ENCODE results near the gene TNNT3. TPM values are rescaled to one million over a fixed set of nuclear protein-coding genes. Genes with fewer than 3 reads are reported as not detected.

Gene TNNT3
- total RNA-seq, 8 experiments from 2014 or later = 0.11 to 25.9 (median 3.6) TPM; not detected in 3

DNA sequence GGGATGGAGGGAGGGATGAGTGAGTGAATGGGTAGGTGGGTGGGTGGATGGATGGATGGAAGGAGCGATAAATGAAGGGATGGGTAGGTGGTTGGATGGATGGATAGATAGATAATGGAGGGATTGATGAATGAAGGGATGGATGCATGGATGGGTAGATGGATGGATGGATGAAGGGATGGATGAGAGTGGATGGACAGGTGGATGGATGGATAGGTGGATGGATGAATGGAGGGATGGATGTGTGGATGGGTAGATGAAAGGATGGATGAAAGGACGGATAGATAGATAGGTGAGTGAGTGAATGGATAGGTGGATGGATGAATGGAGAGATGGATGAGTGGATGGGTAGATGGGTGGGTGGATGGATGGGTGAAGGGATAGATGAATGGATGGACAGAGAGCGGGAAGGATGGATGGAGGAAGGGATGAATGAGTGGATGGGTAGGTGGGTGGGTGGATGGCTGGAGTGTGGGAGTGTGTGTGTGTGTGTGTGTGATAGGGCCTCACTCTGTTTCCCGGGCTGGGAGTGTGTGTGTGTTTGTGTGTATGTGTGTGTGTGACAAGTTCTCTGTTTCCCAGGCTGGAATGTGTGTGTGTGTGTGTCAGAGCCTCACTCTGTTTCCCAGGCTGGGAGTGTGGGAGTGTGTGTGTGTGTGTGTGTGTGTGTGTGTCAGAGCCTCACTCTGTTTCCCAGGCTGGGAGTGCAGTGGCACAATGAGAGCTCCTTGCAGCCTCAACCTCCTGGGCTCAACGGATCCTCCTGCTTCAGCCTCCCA, 25.7 kb upstream of the TNNT3 start:
- Histone ChIP-seq H3K4me3 (no peak overlapping the region), H3K4me1 (replicated peaks in 1 of 2) (no peaks in the 10 kb centered on the region), H3K27ac (no peak overlapping the region)
- 17 to 83% (median 61%) methylated on average over 1 to 4 of the region's 5 CpGs; no CpG with 5 or more reads in 2 of the 10 experiments for WGBS, 10 experiments
- in situ Hi-C loops (cut with MboI; ENCODE audit: low pct_unique_long_range_greater_than_20kb in 2 of 9, low sequenced_read_pairs in 9 of 9, unreplicated experiment in 9 of 9) = loop anchor here in 1 of 9 experiments (25.0 kb wide), 1 partner anchor 269 kb away; the partner anchor contains the start of genes INS and TH
- ATAC-seq (replicated peaks in 6 of 8) = no peak

DNA sequence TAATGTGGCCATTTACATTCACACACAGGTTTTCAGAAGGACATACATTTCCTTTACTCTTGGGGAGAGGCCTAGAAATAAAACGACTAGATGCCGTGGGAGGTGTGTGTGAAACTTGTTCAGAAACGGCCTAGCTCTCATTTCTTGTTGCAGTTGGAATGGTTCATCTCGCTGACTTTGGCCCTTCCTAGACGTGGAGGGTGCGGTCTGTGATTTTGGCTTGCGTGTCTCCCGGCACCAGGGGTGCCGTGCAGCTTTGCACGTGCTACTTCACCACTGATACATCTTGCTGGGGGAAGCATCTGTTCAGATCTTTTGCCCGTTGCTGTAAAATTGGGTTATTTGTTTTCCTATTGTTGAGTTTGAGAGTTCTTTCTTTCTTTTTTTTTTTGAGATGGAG, 24.7 kb upstream of the TNNT3 start:
- in situ Hi-C loops (cut with MboI; ENCODE audit: low pct_unique_long_range_greater_than_20kb in 2 of 9, low sequenced_read_pairs in 9 of 9, unreplicated experiment in 9 of 9) = loop anchor here in 1 of 9 experiments (25.0 kb wide), 1 partner anchor 268 kb away; the partner anchor contains the start of genes INS and TH
- Histone ChIP-seq H3K27ac (no peak overlapping the region), H3K4me1 (replicated peaks in 1 of 2) (no peaks in the 10 kb centered on the region), H3K4me3 (no peak overlapping the region)
- 57 to 92% (median 72%) methylated on average over 1 to 8 of the region's 11 CpGs; no CpG with 5 or more reads in 4 of the 10 experiments for WGBS, 10 experiments
- ATAC-seq (replicated peaks in 6 of 8) = no peak

DNA sequence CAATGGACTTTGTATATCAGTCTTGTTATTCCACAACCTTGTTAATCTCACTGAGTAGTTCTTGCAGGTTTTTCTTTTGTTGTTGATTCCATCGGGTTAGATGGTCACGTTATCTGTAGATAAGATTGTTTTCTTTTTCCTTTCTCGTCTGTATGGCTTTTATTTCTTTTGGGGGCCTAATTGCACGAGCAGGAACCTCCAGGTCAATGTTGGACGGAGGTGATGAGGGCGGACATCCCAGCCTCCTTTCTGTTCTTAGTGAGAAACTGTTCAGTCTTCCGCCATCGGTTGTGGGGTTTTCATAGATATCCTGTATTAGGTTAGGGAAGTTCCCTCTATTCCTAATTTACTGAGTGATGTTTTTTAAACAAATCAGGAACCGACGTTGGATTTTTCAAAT, 23.0 kb upstream of the TNNT3 start:
- Histone ChIP-seq H3K4me3 (no peak overlapping the region), H3K4me1 (replicated peaks in 1 of 2) (no peaks in the 10 kb centered on the region), H3K27ac (no peak overlapping the region)
- in situ Hi-C loops (cut with MboI; ENCODE audit: low pct_unique_long_range_greater_than_20kb in 2 of 9, low sequenced_read_pairs in 9 of 9, unreplicated experiment in 9 of 9) = loop anchor here in 1 of 9 experiments (25.0 kb wide), 1 partner anchor 266 kb away; the partner anchor contains the start of genes INS and TH
- 55 to 100% (median 76%) methylated on average over 2 to 10 of the region's 10 CpGs for whole genome bisulfite sequencing, 10 experiments
- no peak for ATAC-seq (replicated peaks in 6 of 8)

DNA sequence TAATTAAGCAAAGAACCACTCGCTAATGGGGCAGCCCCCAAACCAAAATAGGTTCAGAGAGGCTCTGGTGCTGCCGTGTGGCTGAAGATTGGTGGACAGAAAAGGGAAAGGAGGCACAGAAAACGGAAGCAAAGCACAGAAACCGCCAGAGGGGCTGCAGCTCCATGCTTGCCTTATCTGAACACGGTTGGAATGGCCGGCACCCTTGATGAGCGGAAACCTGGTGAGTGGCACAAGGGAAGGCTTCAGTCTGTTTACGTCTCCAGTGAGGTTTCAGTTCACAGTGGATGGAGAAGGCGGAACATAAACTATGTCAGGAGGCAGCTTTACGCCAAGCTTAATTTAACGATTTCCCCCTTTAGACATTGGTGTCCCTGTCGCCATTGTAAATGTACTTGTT, 22.6 kb upstream of the TNNT3 start:
- 49 to 100% (median 79%) methylated on average over 3 to 11 of the region's 12 CpGs; no CpG with 5 or more reads in 1 of the 10 experiments for WGBS, 10 experiments
- Histone ChIP-seq H3K4me3 (no peak overlapping the region), H3K27ac (no peak overlapping the region), H3K4me1 (replicated peaks in 1 of 2) (no peaks in the 10 kb centered on the region)
- in situ Hi-C loops (cut with MboI; ENCODE audit: low pct_unique_long_range_greater_than_20kb in 2 of 9, low sequenced_read_pairs in 9 of 9, unreplicated experiment in 9 of 9) = loop anchor here in 1 of 9 experiments (25.0 kb wide), 1 partner anchor 265 kb away; the partner anchor contains the start of genes INS and TH
- ATAC-seq (replicated peaks in 6 of 8) = no peak

DNA sequence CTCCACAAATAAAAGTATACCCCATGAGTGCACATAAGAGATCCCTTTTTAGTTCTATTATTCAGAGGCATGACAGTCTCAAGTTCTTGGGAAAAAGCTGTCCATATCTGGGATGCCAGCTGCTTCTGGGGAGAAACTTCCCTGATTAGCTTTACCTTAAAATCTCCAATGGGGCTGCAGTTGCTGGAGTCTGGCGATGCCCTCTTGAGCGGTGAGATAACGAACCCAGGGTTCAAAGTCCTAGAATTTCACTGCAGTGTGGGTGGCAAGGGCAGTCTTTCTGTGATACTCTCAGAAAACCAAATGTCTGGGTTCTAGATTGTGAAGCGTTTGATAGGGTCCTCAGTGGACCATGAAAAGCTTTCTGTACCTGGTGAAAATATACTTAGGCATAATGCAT, 20.4 kb upstream of the TNNT3 start:
- Histone ChIP-seq H3K27ac (no peak overlapping the region), H3K4me3 (no peak overlapping the region), H3K4me1 (replicated peaks in 1 of 2) (no peaks in the 10 kb centered on the region)
- in situ Hi-C loops (cut with MboI; ENCODE audit: low pct_unique_long_range_greater_than_20kb in 2 of 9, low sequenced_read_pairs in 9 of 9, unreplicated experiment in 9 of 9) = loop anchor here in 1 of 9 experiments (25.0 kb wide), 1 partner anchor 263 kb away; the partner anchor contains the start of genes INS and TH
- no peak for ATAC-seq (replicated peaks in 6 of 8)
- WGBS, 10 experiments = 33 to 87% (median 77%) methylated on average over 1 to 4 of the region's 4 CpGs; no CpG with 5 or more reads in 3 of the 10 experiments

DNA sequence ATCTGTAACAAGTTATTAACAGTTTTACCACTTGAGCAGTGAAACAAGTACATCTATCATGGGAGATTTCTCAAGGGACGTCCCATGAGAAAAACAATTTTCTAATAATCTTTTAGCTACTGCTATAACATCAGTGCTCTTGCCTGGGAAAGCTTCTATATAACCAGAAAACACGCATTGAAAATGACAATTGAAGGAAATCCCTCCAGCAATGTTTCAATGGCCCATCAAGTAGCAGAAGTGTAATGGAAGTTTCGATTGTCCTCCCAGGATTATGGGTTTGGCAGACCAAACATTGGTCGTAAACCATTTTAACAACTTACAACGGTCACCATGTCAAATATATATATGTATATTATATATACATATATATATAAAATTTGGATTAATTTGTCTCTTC, 19.8 kb upstream of the TNNT3 start:
- H3K27ac ChIP-seq = no peak overlapping the region
- H3K4me1 ChIP-seq (replicated peaks in 1 of 2) = no peaks in the 10 kb centered on the region
- ATAC-seq (replicated peaks in 6 of 8) = no peak
- H3K4me3 ChIP-seq = no peak overlapping the region
- WGBS, 10 experiments = 18 to 100% (median 84%) methylated on average over 1 to 5 of the region's 5 CpGs
- in situ Hi-C loops (cut with MboI; ENCODE audit: low pct_unique_long_range_greater_than_20kb in 2 of 9, low sequenced_read_pairs in 9 of 9, unreplicated experiment in 9 of 9) = loop anchor here in 1 of 9 experiments (25.0 kb wide), 1 partner anchor 263 kb away; the partner anchor contains the start of genes INS and TH

DNA sequence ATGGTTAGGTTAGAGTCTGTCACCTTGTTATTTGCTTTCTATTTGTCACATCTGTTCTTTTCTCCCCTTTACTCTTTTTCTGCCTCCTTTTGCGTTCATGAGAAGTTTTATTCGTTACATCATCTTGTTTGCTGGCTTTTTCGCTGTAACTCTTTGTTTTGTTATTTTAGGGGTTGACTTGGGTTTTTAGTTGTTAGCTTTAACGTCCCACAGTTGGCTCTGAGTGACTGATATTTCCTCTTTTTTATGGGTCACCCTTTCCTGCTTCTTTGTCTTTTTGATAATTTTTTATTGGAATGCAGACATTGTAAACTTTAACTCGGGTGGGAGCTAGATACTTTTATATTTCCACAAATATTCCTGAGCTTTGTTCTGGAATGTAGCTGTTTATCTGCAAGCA, 13.3 kb upstream of the TNNT3 start:
- in situ Hi-C loops (cut with MboI; ENCODE audit: low pct_unique_long_range_greater_than_20kb in 2 of 9, low sequenced_read_pairs in 9 of 9, unreplicated experiment in 9 of 9) = no loop called here
- H3K4me3 ChIP-seq = no peak overlapping the region
- no peak for ATAC-seq (replicated peaks in 6 of 8)
- 16 to 75% (median 55%) methylated on average over 2 to 5 of the region's 5 CpGs for WGBS, 10 experiments
- no peak overlapping the region for H3K27ac ChIP-seq
- no peaks in the 10 kb centered on the region for H3K4me1 ChIP-seq (replicated peaks in 1 of 2)

DNA sequence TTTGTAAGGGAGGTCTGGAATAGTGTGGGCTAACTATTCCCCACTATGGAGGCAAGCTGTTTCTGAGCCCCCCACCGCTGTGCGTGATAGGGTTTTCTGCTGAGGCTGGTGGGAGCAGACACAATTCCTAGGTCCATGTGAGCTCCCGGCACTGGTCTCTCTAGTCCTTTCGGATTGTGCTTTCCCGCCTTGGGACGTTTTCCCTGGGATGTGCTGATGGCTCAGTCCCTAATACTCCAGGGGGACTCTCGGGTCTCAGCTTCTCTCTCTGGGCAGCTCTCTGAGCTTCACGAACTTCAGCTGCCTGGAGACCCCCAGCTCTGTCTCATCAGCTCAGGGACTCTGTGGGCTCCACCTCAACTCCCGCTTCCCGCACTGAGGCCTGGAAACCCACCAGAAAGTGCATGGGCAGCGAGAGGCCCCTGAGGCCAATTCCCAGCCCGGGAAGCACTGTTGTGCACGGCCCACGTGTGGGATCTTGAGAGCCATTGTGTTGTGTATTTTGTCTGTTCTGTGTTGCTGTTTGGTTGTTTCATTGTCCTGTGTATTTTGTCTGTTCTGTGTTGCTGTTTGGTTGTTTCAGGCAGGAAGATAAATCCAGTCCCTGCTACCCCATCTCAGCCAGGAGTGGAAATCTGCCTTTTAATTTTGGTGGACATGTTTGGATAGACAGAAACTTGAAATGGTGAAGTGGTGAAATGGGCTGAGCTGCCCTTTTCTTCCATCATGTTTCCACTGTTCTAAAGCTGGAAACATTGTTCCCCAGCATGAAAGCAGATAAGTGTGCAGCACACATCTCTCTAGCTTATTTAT, 12.7 kb upstream of the TNNT3 start:
- Histone ChIP-seq H3K4me1 (replicated peaks in 1 of 2) (no peaks in the 10 kb centered on the region), H3K4me3 (no peak overlapping the region), H3K27ac (no peak overlapping the region)
- no peak for ATAC-seq (replicated peaks in 6 of 8)
- in situ Hi-C loops (cut with MboI; ENCODE audit: low pct_unique_long_range_greater_than_20kb in 2 of 9, low sequenced_read_pairs in 9 of 9, unreplicated experiment in 9 of 9) = no loop called here
- WGBS, 10 experiments = 42 to 100% (median 72%) methylated on average over 2 to 9 of the region's 14 CpGs; no CpG with 5 or more reads in 4 of the 10 experiments

DNA sequence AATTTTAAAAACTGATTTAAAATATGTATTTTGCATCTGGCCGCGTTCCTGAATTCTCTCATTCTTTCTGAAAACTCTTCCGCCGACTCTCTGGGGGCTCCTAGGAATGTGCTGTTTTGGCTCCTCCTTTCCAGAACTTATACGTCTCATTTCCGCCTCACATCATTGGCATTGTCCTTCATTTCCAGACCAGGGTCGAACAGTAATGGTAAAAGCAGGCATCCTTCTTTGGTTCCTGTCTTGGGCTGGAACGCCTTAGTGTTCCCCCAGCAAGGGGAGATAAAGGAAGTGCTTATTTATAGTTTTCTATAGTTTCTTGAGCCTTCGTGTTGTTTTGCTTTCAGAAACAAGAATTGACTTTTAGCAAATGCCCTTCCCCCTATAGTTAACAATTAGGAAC, 10.9 kb upstream of the TNNT3 start:
- H3K27ac ChIP-seq = no peak overlapping the region
- 11 to 86% (median 66%) methylated on average over 4 to 9 of the region's 9 CpGs for WGBS, 10 experiments
- H3K4me1 ChIP-seq (replicated peaks in 1 of 2) = no peaks in the 10 kb centered on the region
- no peak for ATAC-seq (replicated peaks in 6 of 8)
- H3K4me3 ChIP-seq = no peak overlapping the region
- in situ Hi-C loops (cut with MboI; ENCODE audit: low pct_unique_long_range_greater_than_20kb in 2 of 9, low sequenced_read_pairs in 9 of 9, unreplicated experiment in 9 of 9) = no loop called here

DNA sequence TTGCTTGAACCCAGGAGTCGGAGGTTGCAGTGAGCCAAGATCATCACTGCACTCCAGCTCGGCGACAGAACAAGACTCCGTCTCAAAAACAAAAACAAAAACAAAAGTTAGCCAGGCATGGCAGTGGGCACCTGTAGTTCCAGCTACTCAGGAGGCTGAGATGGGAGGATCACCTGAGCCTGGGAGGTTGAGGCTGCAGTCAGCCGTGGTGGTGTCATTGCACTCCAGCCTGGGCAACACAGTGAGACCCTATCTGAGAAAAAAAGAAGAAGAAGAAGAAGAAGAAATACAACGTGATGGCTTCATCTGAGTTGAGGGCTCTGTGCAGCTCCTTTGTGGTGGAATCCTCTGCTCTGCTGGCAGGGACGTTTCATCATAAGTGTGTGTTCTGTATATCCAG, 10.0 kb upstream of the TNNT3 start:
- ATAC-seq (replicated peaks in 6 of 8) = no peak
- 20 to 100% (median 86%) methylated on average over 2 to 7 of the region's 7 CpGs; no CpG with 5 or more reads in 3 of the 10 experiments for WGBS, 10 experiments
- Histone ChIP-seq H3K4me3 (no peak overlapping the region), H3K4me1 (replicated peaks in 1 of 2) (no peaks in the 10 kb centered on the region), H3K27ac (no peak overlapping the region)
- in situ Hi-C loops (cut with MboI; ENCODE audit: low pct_unique_long_range_greater_than_20kb in 2 of 9, low sequenced_read_pairs in 9 of 9, unreplicated experiment in 9 of 9) = no loop called here

DNA sequence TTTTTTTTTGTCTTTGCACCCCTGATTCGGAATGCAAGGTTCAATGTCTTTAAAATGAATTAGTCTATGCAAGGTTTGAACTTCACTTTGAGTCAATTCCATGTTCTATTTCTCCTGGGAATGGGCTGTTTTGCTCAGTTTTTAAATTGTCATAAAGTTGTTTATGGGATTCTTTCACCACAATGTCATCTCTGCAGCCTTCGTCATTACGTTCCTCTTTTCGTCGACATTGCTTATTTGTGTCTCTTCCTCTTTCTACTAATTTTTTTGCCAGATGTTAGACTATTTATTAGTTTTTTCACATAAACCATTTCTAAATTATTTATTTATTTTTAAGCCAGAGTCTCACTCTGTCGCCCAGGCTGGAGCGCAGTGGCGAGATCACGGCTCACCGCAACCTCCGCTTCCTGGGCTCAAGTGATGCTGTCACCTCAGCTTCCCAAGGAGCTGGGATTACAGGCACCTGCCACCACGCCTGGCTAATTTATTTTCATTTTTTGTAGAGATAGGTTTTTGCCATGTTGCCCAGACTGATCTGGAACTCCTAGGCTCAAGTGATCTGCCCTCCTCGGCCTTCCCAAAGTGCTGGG, 7.1 kb upstream of the TNNT3 start:
- WGBS, 10 experiments = 57 to 93% (median 81%) methylated on average over 1 to 13 of the region's 13 CpGs
- in situ Hi-C loops (cut with MboI; ENCODE audit: low pct_unique_long_range_greater_than_20kb in 2 of 9, low sequenced_read_pairs in 9 of 9, unreplicated experiment in 9 of 9) = no loop called here
- Histone ChIP-seq H3K4me1 (replicated peaks in 1 of 2) (no peaks in the 10 kb centered on the region), H3K4me3 (no peak overlapping the region), H3K27ac (no peak overlapping the region)
- no peak for ATAC-seq (replicated peaks in 6 of 8)

DNA sequence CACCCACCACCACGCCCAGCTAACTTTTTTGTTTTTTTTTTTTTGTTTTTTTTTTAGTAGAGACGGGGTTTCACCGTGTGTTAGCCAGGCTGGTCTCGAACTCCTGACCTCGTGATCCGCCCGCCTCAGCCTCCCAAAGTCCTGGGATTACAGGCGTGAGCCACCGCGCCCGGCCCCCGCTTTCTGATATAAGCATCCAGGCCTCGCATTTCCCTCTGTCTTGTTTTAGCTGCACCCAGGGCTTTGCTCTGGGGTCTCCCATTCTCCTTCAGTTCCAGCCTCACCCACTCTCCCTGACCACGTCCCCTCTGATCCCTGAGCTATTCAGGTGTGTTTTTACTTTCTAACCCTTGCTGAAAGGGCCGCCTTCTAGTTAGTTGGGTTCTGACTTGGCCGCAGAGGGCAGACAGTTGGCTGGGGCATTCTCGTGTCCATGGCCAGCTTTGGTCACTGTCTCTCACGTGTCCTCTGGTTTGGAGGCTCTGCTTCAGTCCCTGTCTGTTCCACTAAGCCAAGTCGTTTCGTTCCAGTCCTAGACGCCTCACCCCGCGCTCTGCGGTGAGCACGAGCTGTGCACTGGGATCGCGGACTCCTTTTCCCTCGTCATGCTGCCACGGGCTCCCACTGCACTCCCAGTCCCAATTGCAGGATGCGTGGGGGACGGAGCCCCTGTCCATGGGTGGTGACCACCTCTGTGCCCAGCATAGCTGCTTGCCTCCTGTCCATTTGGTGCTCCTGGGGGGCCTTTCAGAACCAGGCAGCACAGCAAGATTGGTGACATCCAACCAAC, 6.0 kb upstream of the TNNT3 start:
- Histone ChIP-seq H3K4me1 (replicated peaks in 1 of 2) (no peaks in the 10 kb centered on the region), H3K27ac (no peak overlapping the region), H3K4me3 (no peak overlapping the region)
- WGBS, 10 experiments = 77 to 90% (median 84%) methylated on average over 3 to 22 of the region's 31 CpGs; no CpG with 5 or more reads in 1 of the 10 experiments
- in situ Hi-C loops (cut with MboI; ENCODE audit: low pct_unique_long_range_greater_than_20kb in 2 of 9, low sequenced_read_pairs in 9 of 9, unreplicated experiment in 9 of 9) = no loop called here
- ATAC-seq (replicated peaks in 6 of 8) = no peak

Data from motor neuron (in vitro differentiated cells).